Retina (tissue), 1 donor: Measurements from ENCODE around the gene SLC25A41.

ENCODE experiments used
- DNase-seq: peaks from one replicate; pipeline ENCODE4 v3.0.0-alpha.2; 2016

SLC25A41 gene

GRCh38 chr19:6433663-6434062, at the start of gene SLC25A41:
SLC25A41 (minus strand) TSS chr19:6433763; CDS start chr19:6433693, 70 bp downstream.
- no peak for DNase-seq

GRCh38 chr19:6483235-6483634, 49.7 kb upstream of the SLC25A41 start:
- no peak for DNase-seq

- no peak for DNase-seq
Observed at GRCh38 chr19:6482343-6482686, 48.8 kb upstream of the SLC25A41 start.

- peak; percentile 39 for DNase-seq
Observed at GRCh38 chr19:6481541-6482342, 48.2 kb upstream of the SLC25A41 start, which contains the start of gene DENND1C. DENND1C (minus strand) TSS chr19:6481787; CDS start chr19:6481695, 92 bp downstream.

- no peak for DNase-seq
Observed at GRCh38 chr19:6480848-6481415, 47.4 kb upstream of the SLC25A41 start.

GRCh38 chr19:6479836-6480398, 46.4 kb upstream of the SLC25A41 start:
- DNase-seq, result no peak

- no peak for DNase-seq
Observed at GRCh38 chr19:6478815-6479214, 45.3 kb upstream of the SLC25A41 start.

- no peak for DNase-seq
Observed at GRCh38 chr19:6476896-6477431, 43.4 kb upstream of the SLC25A41 start.

- DNase-seq, result peak; percentile 87
Observed at GRCh38 chr19:6476155-6476895, 42.8 kb upstream of the SLC25A41 start.

GRCh38 chr19:6475321-6476108, 42.0 kb upstream of the SLC25A41 start:
- no peak for DNase-seq

- no peak for DNase-seq
Observed at GRCh38 chr19:6473647-6474046, 40.1 kb upstream of the SLC25A41 start.

- DNase-seq, result no peak
Observed at GRCh38 chr19:6472713-6473112, 39.1 kb upstream of the SLC25A41 start.

- no peak for DNase-seq
Observed at GRCh38 chr19:6471076-6471475, 37.5 kb upstream of the SLC25A41 start.

- no peak for DNase-seq
Observed at GRCh38 chr19:6470173-6470572, 36.6 kb upstream of the SLC25A41 start.

GRCh38 chr19:6467384-6467783, 33.8 kb upstream of the SLC25A41 start:
- DNase-seq, result no peak

- no peak for DNase-seq
Observed at GRCh38 chr19:6466526-6467248, 33.1 kb upstream of the SLC25A41 start.

GRCh38 chr19:6465663-6466062, 32.1 kb upstream of the SLC25A41 start:
- DNase-seq, result no peak

- no peak for DNase-seq
Observed at GRCh38 chr19:6465006-6465405, 31.4 kb upstream of the SLC25A41 start.

GRCh38 chr19:6464070-6464873, 30.7 kb upstream of the SLC25A41 start, which contains the start of gene CRB3:
CRB3 (plus strand) TSS chr19:6464271; CDS start chr19:6464702, 431 bp downstream.
- DNase-seq, result no peak

- peak; percentile 98 for DNase-seq
Observed at GRCh38 chr19:6460099-6460884, 26.7 kb upstream of the SLC25A41 start.
